ENCODE data around the gene RNPS1. TPM values are rescaled to one million over a fixed set of nuclear protein-coding genes. Genes with fewer than 3 reads are reported as not detected.

RNPS1 gene
- total RNA-seq, 1 donor from 2014 or later: 130 TPM

- H3K9me3 ChIP-seq: no peaks in the 10 kb centered on the region
- H3K27me3 ChIP-seq: no peaks in the 10 kb centered on the region
- H3K27ac ChIP-seq: no peak overlapping the region
- peaks cover 33% of the 10 kb centered on the region for H3K4me1 ChIP-seq
- no peak overlapping the region for H3K4me3 ChIP-seq
- TF ChIP-seq POLR2A (IDR thresholded peaks at IDR 0.05) (no peak), CTCF (IDR thresholded peaks at IDR 0.05) (no peak), POLR2AphosphoS5 (IDR thresholded peaks at IDR 0.05; ENCODE audit: insufficient read depth in 1 of 2, low read depth in 1 of 2) (no peak)
- peaks cover 0 to 23% of the 10 kb centered on the region in 2 donors for H3K36me3 ChIP-seq
- intact Hi-C loops (cut with DNase I): no loop called here
- no peak for DNase-seq (ENCODE audit: extremely low spot score in 2 of 2)
Measured at GRCh38 chr16:2211923-2212347, 56.0 kb downstream of the RNPS1 start.

- Histone ChIP-seq H3K4me3 (no peak within 1 kb of the TSS), H3K27ac (no peak within 1 kb of the TSS), H3K36me3 (peaks cover 0 to 23% of the 10 kb centered on the region in 2 donors), H3K9me3 (no peaks in the 10 kb centered on the region), H3K4me1 (peaks cover 43% of the 10 kb centered on the region), H3K27me3 (no peaks in the 10 kb centered on the region)
- no peak for DNase-seq (ENCODE audit: extremely low spot score in 2 of 2)
- intact Hi-C loops (cut with DNase I): no loop called here
- TF ChIP-seq POLR2A (IDR thresholded peaks at IDR 0.05): no peak
Measured at GRCh38 chr16:2210386-2211365, 57.2 kb downstream of the RNPS1 start, which contains the start of gene BRICD5. Gene BRICD5 (minus strand): TSS chr16:2210863. CDS start chr16:2210833, 30 bp downstream.

DNA sequence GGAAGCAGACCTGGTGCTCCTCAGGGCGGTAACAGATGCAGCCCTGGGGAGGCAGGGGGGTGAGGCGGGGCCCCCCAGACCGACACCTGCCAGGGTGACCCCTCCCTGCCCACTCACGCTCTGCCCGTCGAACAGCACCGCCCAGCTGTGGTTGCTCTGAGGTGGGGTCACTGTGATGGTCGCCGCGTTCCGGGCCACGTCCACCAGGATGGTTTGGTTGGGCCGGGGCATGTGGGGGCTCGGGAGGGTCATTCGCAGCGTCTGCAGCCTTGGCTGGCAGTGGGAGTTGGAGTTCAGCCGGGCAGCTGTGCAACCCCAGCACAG lies 58.0 kb downstream of the RNPS1 start:
- intact Hi-C loops (cut with DNase I): no loop called here
- no peak for DNase-seq (ENCODE audit: extremely low spot score in 2 of 2)
- Histone ChIP-seq H3K36me3 (peaks cover 0 to 23% of the 10 kb centered on the region in 2 donors), H3K27me3 (no peaks in the 10 kb centered on the region), H3K4me1 (peaks cover 38% of the 10 kb centered on the region), H3K4me3 (no peak overlapping the region), H3K9me3 (no peaks in the 10 kb centered on the region), H3K27ac (no peak overlapping the region)
- no peak for TF ChIP-seq CTCF (IDR thresholded peaks at IDR 0.05)
- no peak for TF ChIP-seq POLR2A (IDR thresholded peaks at IDR 0.05)
- TF ChIP-seq POLR2AphosphoS5 (IDR thresholded peaks at IDR 0.05; ENCODE audit: insufficient read depth in 1 of 2, low read depth in 1 of 2): no peak

GRCh38 chr16:2209258-2210008 lies 58.5 kb downstream of the RNPS1 start:
- Histone ChIP-seq H3K36me3 (peaks cover 0 to 23% of the 10 kb centered on the region in 2 donors), H3K27me3 (no peaks in the 10 kb centered on the region), H3K4me3 (no peak overlapping the region), H3K9me3 (no peaks in the 10 kb centered on the region), H3K27ac (no peak overlapping the region), H3K4me1 (peaks cover 42% of the 10 kb centered on the region)
- no peak for TF ChIP-seq CTCF (IDR thresholded peaks at IDR 0.05)
- TF ChIP-seq POLR2AphosphoS5 (IDR thresholded peaks at IDR 0.05; ENCODE audit: insufficient read depth in 1 of 2, low read depth in 1 of 2): no peak
- TF ChIP-seq POLR2A (IDR thresholded peaks at IDR 0.05): no peak
- intact Hi-C loops (cut with DNase I): no loop called here
- DNase-seq (ENCODE audit: extremely low spot score in 2 of 2): no peak

GRCh38 chr16:2208772-2209171 lies 59.2 kb downstream of the RNPS1 start:
- Histone ChIP-seq H3K4me3 (no peak overlapping the region), H3K9me3 (no peaks in the 10 kb centered on the region), H3K27me3 (no peaks in the 10 kb centered on the region), H3K27ac (no peak overlapping the region), H3K4me1 (peaks cover 38% of the 10 kb centered on the region), H3K36me3 (peaks cover 0 to 23% of the 10 kb centered on the region in 2 donors)
- no peak for DNase-seq (ENCODE audit: extremely low spot score in 2 of 2)
- intact Hi-C loops (cut with DNase I): no loop called here
- TF ChIP-seq POLR2A (IDR thresholded peaks at IDR 0.05): no peak
- TF ChIP-seq CTCF (IDR thresholded peaks at IDR 0.05): no peak
- no peak for TF ChIP-seq POLR2AphosphoS5 (IDR thresholded peaks at IDR 0.05; ENCODE audit: insufficient read depth in 1 of 2, low read depth in 1 of 2)
